Fibroblast of mammary gland (primary cell): ENCODE results near the gene PKP1.

Source experiments
- DNase-seq: peaks from one replicate; pipeline ENCODE4 v3.0.0-alpha.2; 2010; ENCODE audit warnings: low read depth
- H3K4me3 ChIP-seq: 2 replicates; pipeline ENCODE4 v1.5.1; 2011; ENCODE audit warnings: low read depth, mild to moderate bottlenecking, low read length, moderate library complexity; ENCODE audit not compliant: control insufficient read depth
- CTCF ChIP-seq: conservative IDR thresholded peaks from 2 replicates; pipeline ENCODE4 v1.5.1; 2011; ENCODE audit warnings: low read depth, low read length, inconsistent platforms; ENCODE audit not compliant: control insufficient read depth, insufficient read depth

Gene PKP1

GRCh38 chr1:201324306-201324705 lies 41.0 kb downstream of the PKP1 start:
- no peak for DNase-seq
- no peak overlapping the region for H3K4me3 ChIP-seq
- TF ChIP-seq CTCF, result no peak

- H3K4me3 ChIP-seq, result no peak overlapping the region
- no peak for TF ChIP-seq CTCF
- no peak for DNase-seq
Measured at GRCh38 chr1:201324821-201325677, 41.7 kb downstream of the PKP1 start.

GRCh38 chr1:201325678-201326060 lies 42.4 kb downstream of the PKP1 start:
- TF ChIP-seq CTCF, result no peak
- H3K4me3 ChIP-seq, result no peak overlapping the region
- DNase-seq, result no peak

GRCh38 chr1:201326710-201327109 lies 43.4 kb downstream of the PKP1 start:
- no peak overlapping the region for H3K4me3 ChIP-seq
- DNase-seq, result no peak
- no peak for TF ChIP-seq CTCF

- H3K4me3 ChIP-seq, result no peak overlapping the region
- no peak for TF ChIP-seq CTCF
- no peak for DNase-seq
Measured at GRCh38 chr1:201327687-201328240, 44.5 kb downstream of the PKP1 start.

- DNase-seq, result no peak
- no peak for TF ChIP-seq CTCF
- H3K4me3 ChIP-seq, result no peak overlapping the region
Measured at GRCh38 chr1:201328576-201328975, 45.3 kb downstream of the PKP1 start.
